Measurements from ENCODE around the gene ZNF582. TPM values are rescaled to one million over a fixed set of nuclear protein-coding genes. Genes with fewer than 3 reads are reported as not detected.

The ZNF582 gene
- total RNA-seq, 1 donor from 2014 or later = 7.5 TPM

GRCh38 chr19:56369886-56370676, 23.3 kb downstream of the ZNF582 start:
- Mint-ChIP-seq H3K27me3 (ENCODE audit: unreplicated experiment) (peaks cover 4% of the 10 kb centered on the region), H3K4me3 (ENCODE audit: unreplicated experiment) (peak overlapping the region; percentile 82), H3K27ac (ENCODE audit: unreplicated experiment) (no peak overlapping the region), H3K9me3 (ENCODE audit: unreplicated experiment) (peaks cover 5% of the 10 kb centered on the region), H3K36me3 (ENCODE audit: unreplicated experiment) (peaks cover 15% of the 10 kb centered on the region), H3K4me1 (ENCODE audit: low read depth, unreplicated experiment) (peaks cover 6% of the 10 kb centered on the region)
- no peak for DNase-seq
- TF ChIP-seq CTCF (IDR thresholded peaks at IDR 0.05; ENCODE audit: partially characterized antibody, unreplicated experiment) = no peak

DNA sequence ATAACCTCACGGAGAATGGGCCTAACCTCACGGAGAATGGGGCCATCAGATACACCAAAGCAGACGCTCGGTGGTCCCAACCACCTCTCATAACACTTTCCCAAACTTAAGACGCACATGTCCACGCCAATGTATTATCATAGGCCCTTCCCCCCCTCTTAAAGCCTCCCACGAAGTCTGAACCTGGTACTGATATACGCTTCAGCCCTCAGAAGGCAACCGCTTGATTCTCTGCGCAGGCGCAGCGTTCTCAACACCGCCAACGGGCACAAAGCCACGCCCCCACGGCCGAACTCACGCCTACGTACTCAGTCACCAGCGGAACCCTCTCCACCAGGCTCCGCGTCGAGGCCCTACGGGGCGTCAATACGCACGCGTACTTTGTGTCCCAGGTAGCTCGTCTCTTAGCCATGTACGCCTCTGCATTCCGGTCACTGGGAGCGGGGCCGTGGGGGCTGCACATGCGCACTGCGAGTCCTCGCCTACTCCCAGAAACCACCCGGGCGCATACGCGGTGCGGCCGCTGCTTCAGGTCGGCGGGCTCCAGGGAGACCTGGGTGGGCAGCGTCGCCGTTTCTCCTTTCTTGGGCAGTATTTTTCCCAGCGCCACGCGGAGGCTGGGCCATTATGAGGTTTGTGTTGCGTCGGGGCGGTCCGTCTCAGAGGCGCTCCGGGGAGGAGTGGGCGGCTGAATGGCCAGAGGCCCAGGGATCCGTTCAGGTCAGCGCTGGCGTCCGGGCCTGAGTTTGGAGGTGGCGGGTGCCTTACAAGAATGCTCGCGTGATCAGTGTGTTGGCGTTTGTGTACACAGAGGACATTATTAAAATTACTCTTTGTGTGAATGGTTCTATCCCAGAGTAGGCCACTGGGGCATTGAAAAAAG, 25.3 kb downstream of the ZNF582 start:
- Mint-ChIP-seq H3K9me3 (ENCODE audit: unreplicated experiment) (peaks cover 5% of the 10 kb centered on the region), H3K36me3 (ENCODE audit: unreplicated experiment) (peaks cover 16% of the 10 kb centered on the region), H3K4me1 (ENCODE audit: low read depth, unreplicated experiment) (peaks cover 6% of the 10 kb centered on the region), H3K4me3 (ENCODE audit: unreplicated experiment) (peak overlapping the region; percentile 97), H3K27me3 (ENCODE audit: unreplicated experiment) (peaks cover 4% of the 10 kb centered on the region), H3K27ac (ENCODE audit: unreplicated experiment) (peak overlapping the region; percentile 92)
- no peak for TF ChIP-seq CTCF (IDR thresholded peaks at IDR 0.05; ENCODE audit: partially characterized antibody, unreplicated experiment)
- DNase-seq = peak; percentile 97

- Mint-ChIP-seq H3K27me3 (ENCODE audit: unreplicated experiment) (peaks cover 3% of the 10 kb centered on the region), H3K27ac (ENCODE audit: unreplicated experiment) (no peak overlapping the region), H3K36me3 (ENCODE audit: unreplicated experiment) (peaks cover 53% of the 10 kb centered on the region), H3K9me3 (ENCODE audit: unreplicated experiment) (peaks cover 4% of the 10 kb centered on the region), H3K4me1 (ENCODE audit: low read depth, unreplicated experiment) (no peaks in the 10 kb centered on the region), H3K4me3 (ENCODE audit: unreplicated experiment) (no peak overlapping the region)
- DNase-seq = no peak
- TF ChIP-seq CTCF (IDR thresholded peaks at IDR 0.05; ENCODE audit: partially characterized antibody, unreplicated experiment) = no peak
Observed at GRCh38 chr19:56360841-56361240, 32.5 kb downstream of the ZNF582 start.

DNA sequence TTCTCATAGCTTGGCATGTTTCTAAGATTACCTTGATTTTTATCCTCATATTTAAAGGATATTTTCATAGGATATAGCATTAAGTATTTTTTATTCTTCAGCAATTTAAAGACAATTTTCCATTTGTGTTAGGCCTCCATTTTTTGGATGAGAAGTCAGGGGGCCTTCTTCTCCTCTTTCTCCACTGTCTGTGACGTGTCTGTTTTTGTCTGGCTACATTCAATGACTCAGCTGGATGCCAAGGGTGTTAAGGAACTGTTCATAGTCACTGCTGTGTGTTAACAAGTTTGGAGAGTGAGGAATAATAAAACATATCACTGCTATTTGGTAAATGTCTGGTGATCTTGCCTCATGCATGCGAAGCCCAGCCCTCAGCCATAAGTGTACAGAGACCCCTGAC, 36.4 kb downstream of the ZNF582 start:
- H3K4me1 Mint-ChIP-seq (ENCODE audit: low read depth, unreplicated experiment) = no peaks in the 10 kb centered on the region
- H3K9me3 Mint-ChIP-seq (ENCODE audit: unreplicated experiment) = peaks cover 4% of the 10 kb centered on the region
- DNase-seq = no peak
- peaks cover 33% of the 10 kb centered on the region for H3K36me3 Mint-ChIP-seq (ENCODE audit: unreplicated experiment)
- no peak overlapping the region for H3K27ac Mint-ChIP-seq (ENCODE audit: unreplicated experiment)
- H3K4me3 Mint-ChIP-seq (ENCODE audit: unreplicated experiment) = no peak overlapping the region
- peaks cover 3% of the 10 kb centered on the region for H3K27me3 Mint-ChIP-seq (ENCODE audit: unreplicated experiment)
- no peak for TF ChIP-seq CTCF (IDR thresholded peaks at IDR 0.05; ENCODE audit: partially characterized antibody, unreplicated experiment)
